Measurements from ENCODE around the gene LRRC10.

Gene LRRC10

GRCh38 chr12:69610729-69611128 is at the start of gene LRRC10:
Gene LRRC10, minus strand, starts transcription at chr12:69610907. Its CDS starts 69 bp downstream, at chr12:69610838.
- TF ChIP-seq, protein P1, sequence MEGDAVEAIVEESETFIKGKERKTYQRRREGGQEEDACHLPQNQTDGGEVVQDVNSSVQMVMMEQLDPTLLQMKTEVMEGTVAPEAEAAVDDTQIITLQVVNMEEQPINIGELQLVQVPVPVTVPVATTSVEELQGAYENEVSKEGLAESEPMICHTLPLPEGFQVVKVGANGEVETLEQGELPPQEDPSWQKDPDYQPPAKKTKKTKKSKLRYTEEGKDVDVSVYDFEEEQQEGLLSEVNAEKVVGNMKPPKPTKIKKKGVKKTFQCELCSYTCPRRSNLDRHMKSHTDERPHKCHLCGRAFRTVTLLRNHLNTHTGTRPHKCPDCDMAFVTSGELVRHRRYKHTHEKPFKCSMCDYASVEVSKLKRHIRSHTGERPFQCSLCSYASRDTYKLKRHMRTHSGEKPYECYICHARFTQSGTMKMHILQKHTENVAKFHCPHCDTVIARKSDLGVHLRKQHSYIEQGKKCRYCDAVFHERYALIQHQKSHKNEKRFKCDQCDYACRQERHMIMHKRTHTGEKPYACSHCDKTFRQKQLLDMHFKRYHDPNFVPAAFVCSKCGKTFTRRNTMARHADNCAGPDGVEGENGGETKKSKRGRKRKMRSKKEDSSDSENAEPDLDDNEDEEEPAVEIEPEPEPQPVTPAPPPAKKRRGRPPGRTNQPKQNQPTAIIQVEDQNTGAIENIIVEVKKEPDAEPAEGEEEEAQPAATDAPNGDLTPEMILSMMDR (IDR thresholded peaks at IDR 0.05): no peak
- no peaks in the 10 kb centered on the region for H3K4me1 Mint-ChIP-seq
- H3K4me3 Mint-ChIP-seq: no peak within 1 kb of the TSS
- H3K27ac Mint-ChIP-seq: no peak within 1 kb of the TSS
- H3K27me3 Mint-ChIP-seq (ENCODE audit: low read depth, poor library complexity): peaks cover 7% of the 10 kb centered on the region
- H3K9me3 Mint-ChIP-seq: no peaks in the 10 kb centered on the region
- H3K36me3 Mint-ChIP-seq (ENCODE audit: low read depth): no peaks in the 10 kb centered on the region
- DNase-seq: no peak

- no peak for DNase-seq
- no peak overlapping the region for H3K27ac Mint-ChIP-seq
- no peak overlapping the region for H3K4me3 Mint-ChIP-seq
- H3K9me3 Mint-ChIP-seq: no peaks in the 10 kb centered on the region
- peaks cover 25% of the 10 kb centered on the region for H3K4me1 Mint-ChIP-seq
- H3K27me3 Mint-ChIP-seq (ENCODE audit: low read depth, poor library complexity): no peaks in the 10 kb centered on the region
- TF ChIP-seq, protein P1 (IDR thresholded peaks at IDR 0.05): no peak
- no peaks in the 10 kb centered on the region for H3K36me3 Mint-ChIP-seq (ENCODE audit: low read depth)
Observed at GRCh38 chr12:69660164-69660863, 49.6 kb upstream of the LRRC10 start.

- Mint-ChIP-seq H3K4me3 (no peak overlapping the region), H3K36me3 (ENCODE audit: low read depth) (no peaks in the 10 kb centered on the region), H3K9me3 (no peaks in the 10 kb centered on the region), H3K27me3 (ENCODE audit: low read depth, poor library complexity) (no peaks in the 10 kb centered on the region), H3K27ac (no peak overlapping the region), H3K4me1 (peaks cover 25% of the 10 kb centered on the region)
- TF ChIP-seq, protein P1 (IDR thresholded peaks at IDR 0.05): no peak
- DNase-seq: no peak
Observed at GRCh38 chr12:69658203-69658602, 47.5 kb upstream of the LRRC10 start.

DNA sequence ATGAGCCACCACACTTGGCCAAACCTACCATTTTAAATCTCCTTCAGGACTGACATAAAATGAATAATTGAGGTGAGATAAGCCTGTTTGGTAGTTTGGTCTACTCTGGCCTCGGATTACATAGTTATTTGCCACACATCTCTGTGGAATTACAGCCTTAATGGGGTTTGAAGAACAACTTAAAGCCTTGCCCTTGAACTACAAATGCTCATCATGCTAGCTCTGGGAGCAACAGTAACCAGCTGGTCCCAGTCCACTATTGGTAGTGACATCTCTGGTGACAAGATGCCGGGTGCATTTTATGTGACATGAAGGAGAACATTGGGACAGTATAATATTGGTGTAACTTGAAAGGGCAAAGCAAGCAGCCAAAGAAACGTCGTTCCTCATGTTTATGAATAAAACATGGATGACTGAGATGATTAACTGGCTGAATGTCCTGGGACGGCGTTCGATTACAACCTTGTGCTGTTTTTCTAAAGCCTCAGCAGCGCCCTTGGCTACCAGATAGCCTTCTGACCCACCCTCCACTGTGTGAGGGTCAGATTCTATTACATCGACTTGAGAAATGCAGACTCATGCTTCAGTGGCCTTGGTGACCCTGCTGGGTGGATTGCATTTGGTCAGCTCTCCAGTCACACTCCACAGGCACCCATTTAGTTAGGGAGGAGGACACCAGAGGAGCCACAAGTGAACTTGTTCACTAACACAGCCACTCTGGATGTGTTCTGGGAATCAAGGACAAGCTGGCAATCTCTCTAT is 46.9 kb upstream of the LRRC10 start:
- H3K27ac Mint-ChIP-seq: peak overlapping the region; percentile 72

DNA sequence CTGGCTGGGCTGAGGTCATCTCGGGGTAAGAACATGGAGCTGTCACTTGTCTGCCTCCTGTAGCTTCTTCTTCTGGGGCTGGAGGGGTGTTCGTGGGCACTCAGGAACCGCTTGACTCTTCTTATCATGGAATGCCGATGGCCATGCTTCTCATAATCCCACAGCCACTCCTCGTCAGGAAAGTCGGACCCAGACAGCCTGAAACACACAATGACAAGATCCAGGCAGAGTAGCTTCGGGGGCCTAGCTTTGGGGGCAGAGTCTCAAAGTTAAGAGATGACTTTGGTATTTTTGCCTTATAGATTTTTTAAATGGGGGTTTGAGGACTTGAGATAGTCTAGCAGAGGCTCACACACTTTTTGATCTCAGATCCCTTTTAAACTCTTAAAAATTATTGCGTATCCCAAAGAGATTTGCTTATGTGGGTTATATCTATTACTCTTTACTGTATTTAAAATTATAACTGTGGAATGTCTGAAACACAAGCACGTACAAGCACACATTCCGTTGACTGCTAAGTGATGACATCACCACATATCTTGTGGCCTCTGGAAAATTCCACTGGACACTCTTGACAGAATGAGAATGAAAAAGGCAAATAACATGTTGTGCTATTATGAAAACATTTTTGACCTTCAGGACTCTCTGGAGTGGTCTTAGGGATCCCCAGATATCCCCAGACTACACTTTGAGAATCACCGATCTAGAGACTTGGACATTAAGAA is 45.1 kb upstream of the LRRC10 start:
- no peak overlapping the region for H3K27ac Mint-ChIP-seq
- peaks cover 4% of the 10 kb centered on the region for H3K27me3 Mint-ChIP-seq (ENCODE audit: low read depth, poor library complexity)
- TF ChIP-seq, protein P1 (IDR thresholded peaks at IDR 0.05): no peak
- H3K4me3 Mint-ChIP-seq: no peak overlapping the region
- H3K9me3 Mint-ChIP-seq: no peaks in the 10 kb centered on the region
- H3K36me3 Mint-ChIP-seq (ENCODE audit: low read depth): no peaks in the 10 kb centered on the region
- H3K4me1 Mint-ChIP-seq: peaks cover 27% of the 10 kb centered on the region
- DNase-seq: no peak

More for the DNA sequence above, 46.9 kb upstream of the LRRC10 start:
- H3K27me3 Mint-ChIP-seq (ENCODE audit: low read depth, poor library complexity): no peaks in the 10 kb centered on the region
- DNase-seq: peak; percentile 54
- peaks cover 25% of the 10 kb centered on the region for H3K4me1 Mint-ChIP-seq
- no peaks in the 10 kb centered on the region for H3K36me3 Mint-ChIP-seq (ENCODE audit: low read depth)
- peak overlapping the region; percentile 14 for H3K4me3 Mint-ChIP-seq
- no peaks in the 10 kb centered on the region for H3K9me3 Mint-ChIP-seq
- TF ChIP-seq, protein P1 (IDR thresholded peaks at IDR 0.05): no peak
